Activated naive CD8-positive, alpha-beta T cell (primary cell): ENCODE results near the gene SLC7A5.
"Not testable (repeated sequence)": the region's sequence is repeated elsewhere in the genome, so short reads cannot be mapped to it uniquely, and the experiment has no call there.

Experiments used
- H3K27ac Mint-ChIP-seq: one replicate; pipeline ENCODE4 v1.8.0; 2021; ENCODE audit warnings: mixed read lengths
- H3K27me3 Mint-ChIP-seq: one replicate; pipeline ENCODE4 v1.8.0; 2021; ENCODE audit warnings: mixed read lengths
- H3K36me3 Mint-ChIP-seq: one replicate; pipeline ENCODE4 v1.8.0; 2021; ENCODE audit warnings: mixed read lengths
- H3K4me1 Mint-ChIP-seq: one replicate; pipeline ENCODE4 v1.8.0; 2021; ENCODE audit warnings: low read depth, mixed read lengths
- H3K4me3 Mint-ChIP-seq: one replicate; pipeline ENCODE4 v1.8.0; 2021; ENCODE audit warnings: mild to moderate bottlenecking, mixed read lengths
- H3K9me3 Mint-ChIP-seq: one replicate; pipeline ENCODE4 v1.8.0; 2021; ENCODE audit warnings: low read depth, mixed read lengths

Gene SLC7A5

DNA sequence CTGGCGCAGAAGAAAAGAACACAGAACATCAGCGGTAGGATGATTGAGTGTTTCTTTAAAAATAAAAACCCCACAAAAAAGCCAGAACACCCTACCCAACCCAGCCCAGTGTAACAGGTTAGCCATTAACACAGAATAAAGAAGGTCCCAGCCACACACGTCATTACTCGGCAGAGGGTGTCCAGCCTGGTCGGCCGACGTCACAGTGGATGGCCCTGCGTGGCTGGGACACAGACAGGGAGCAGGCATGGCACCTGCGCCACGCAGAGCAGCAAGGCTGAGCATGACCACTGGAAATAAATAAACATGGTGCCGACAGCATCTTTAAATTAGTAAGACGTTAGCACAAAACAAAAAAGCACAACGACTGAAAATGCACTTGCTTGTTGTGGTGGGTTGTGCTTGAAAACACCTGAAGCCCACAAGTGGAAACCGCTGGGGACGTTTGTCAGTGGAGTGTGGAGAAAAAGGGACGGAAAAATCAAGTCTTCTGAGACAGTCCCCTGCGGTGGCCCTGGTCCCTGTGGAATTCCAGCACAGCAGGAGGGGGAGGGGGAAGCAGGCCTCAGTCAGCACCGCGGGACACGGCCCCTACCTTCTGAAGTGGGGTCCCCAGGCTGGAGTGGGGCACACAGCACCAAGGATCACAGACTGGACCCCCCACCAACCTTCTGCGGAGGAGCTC is 39.2 kb downstream of the SLC7A5 start:
- no peaks in the 10 kb centered on the region for H3K9me3 Mint-ChIP-seq
- no peak overlapping the region for H3K4me3 Mint-ChIP-seq
- H3K4me1 Mint-ChIP-seq = peaks cover 1% of the 10 kb centered on the region
- H3K27me3 Mint-ChIP-seq = no peaks in the 10 kb centered on the region
- peaks cover 3% of the 10 kb centered on the region for H3K36me3 Mint-ChIP-seq
- no peak overlapping the region for H3K27ac Mint-ChIP-seq

DNA sequence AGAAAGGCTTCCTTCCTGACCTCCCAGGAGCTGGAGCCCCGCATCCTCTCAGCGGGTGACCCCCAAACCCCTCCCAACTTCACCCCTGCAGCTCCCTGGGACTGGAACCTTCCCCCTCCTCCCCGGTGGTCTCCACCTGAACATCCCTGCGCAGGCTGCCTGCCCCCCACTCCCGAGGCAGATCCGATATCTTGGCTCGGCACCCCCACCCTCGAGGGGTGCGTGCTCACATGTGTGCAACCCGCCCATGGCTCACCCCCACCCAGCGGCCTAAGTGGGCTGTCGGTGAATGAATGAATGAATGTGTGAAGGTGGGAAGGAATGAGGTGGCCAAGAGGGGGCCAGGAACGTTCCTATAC is 39.7 kb downstream of the SLC7A5 start:
- no peaks in the 10 kb centered on the region for H3K27me3 Mint-ChIP-seq
- H3K27ac Mint-ChIP-seq = peak overlapping the region; percentile 16
- no peak overlapping the region for H3K4me3 Mint-ChIP-seq
- H3K9me3 Mint-ChIP-seq = no peaks in the 10 kb centered on the region
- H3K4me1 Mint-ChIP-seq = peaks cover 1% of the 10 kb centered on the region
- H3K36me3 Mint-ChIP-seq = peaks cover 3% of the 10 kb centered on the region

DNA sequence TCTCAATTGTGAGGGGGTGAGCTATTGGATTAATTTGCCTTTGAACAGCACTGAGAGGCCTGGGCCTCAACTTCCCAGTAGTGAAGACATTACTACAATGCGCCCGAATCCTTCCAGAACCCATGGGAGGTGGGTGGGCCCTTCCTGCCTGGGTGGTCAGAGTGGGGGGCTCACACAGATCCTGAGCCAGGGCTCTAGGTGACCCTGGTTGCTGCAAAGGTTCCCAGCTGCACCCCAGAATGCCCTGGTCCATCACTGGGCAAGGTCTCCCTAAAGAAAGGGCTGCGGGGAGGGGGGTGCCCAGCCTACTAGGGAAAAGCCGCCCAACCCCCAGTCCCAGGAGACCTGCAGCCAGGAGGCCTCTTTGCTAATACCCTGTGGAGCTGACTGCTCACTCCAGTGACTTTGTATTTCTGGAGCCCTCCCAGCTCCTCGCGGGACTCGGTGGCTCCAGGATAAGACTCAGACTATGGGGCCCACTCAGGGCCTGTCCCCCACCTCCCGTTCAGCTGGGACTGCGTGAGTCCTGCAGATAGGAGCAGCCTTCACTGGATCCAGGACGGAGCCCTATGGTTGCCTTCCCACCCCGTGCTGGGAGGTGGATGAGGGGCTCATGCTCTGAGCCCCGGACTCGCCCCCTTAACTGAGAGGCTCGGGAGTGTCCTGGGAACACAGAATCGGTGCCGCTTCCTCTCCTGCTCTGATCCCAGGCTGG is 40.2 kb downstream of the SLC7A5 start:
- H3K4me3 Mint-ChIP-seq = no peak overlapping the region
- H3K9me3 Mint-ChIP-seq = no peaks in the 10 kb centered on the region
- H3K36me3 Mint-ChIP-seq = peaks cover 3% of the 10 kb centered on the region
- H3K4me1 Mint-ChIP-seq = peaks cover 1% of the 10 kb centered on the region
- peak overlapping the region; percentile 61 for H3K27ac Mint-ChIP-seq
- H3K27me3 Mint-ChIP-seq = no peaks in the 10 kb centered on the region

DNA sequence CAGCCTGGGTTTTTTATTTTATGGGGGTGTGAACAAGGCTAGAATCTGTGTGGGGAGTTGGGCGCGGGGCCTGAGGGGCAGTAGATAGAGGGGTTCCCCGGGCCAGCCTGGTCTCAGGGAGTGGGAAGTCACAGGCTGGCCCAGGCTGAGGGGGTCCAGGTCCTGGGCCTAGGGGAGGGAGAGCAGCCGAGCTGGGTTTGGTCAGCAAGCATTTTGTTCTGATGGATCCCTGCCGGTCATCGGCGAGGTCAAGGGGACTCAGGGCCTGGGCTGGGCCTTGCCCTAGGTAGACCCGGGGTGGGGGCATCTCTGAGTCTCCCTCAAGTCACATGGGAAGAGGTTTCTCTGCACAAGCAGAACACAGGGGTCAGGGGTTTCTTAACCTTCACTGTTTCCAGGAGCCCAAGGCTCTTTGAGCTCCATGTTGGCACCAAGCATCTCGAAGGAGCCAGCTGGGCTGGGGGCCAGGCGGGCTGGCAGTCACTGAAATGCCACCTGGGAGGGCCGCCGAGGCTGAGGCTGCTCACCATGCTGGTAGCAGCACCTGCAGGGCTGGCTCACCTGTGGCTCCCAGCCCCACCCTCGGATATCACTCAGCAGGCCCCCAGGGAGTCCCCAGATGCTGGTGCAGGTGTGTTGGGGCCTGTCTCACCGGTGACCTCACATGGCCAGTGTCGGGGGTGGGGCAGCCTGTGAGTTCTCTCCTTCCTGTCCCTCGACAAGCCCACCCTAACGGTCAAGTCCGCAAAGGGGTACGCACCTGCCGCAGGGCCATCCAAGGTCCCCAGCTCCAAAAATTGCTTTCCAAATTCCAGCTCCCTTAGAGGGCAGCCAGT is 41.0 kb downstream of the SLC7A5 start:
- H3K27me3 Mint-ChIP-seq = no peaks in the 10 kb centered on the region
- peaks cover 3% of the 10 kb centered on the region for H3K36me3 Mint-ChIP-seq
- peaks cover 1% of the 10 kb centered on the region for H3K4me1 Mint-ChIP-seq
- no peak overlapping the region for H3K4me3 Mint-ChIP-seq
- peak overlapping the region; percentile 61 for H3K27ac Mint-ChIP-seq
- no peaks in the 10 kb centered on the region for H3K9me3 Mint-ChIP-seq

DNA sequence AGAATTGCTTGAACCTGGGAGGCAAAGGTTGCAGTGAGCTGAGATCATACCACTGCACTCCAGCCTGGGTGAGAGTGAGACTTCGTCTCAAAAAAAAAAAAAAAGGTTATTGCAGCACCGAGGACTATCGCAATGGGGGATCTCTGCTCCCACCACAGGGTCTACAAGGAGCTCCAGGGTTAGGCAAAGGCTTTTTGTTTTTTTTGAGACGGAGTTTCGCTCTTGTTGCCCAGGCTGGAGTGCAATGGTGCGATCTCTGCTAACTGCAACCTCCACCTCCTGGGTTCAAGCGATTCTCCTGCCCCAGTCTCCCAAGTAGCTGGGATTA is 41.8 kb downstream of the SLC7A5 start:
- H3K4me3 Mint-ChIP-seq, H3K4me1 Mint-ChIP-seq, H3K36me3 Mint-ChIP-seq, H3K27ac Mint-ChIP-seq, H3K9me3 Mint-ChIP-seq, H3K27me3 Mint-ChIP-seq: not testable (repeated sequence)

DNA sequence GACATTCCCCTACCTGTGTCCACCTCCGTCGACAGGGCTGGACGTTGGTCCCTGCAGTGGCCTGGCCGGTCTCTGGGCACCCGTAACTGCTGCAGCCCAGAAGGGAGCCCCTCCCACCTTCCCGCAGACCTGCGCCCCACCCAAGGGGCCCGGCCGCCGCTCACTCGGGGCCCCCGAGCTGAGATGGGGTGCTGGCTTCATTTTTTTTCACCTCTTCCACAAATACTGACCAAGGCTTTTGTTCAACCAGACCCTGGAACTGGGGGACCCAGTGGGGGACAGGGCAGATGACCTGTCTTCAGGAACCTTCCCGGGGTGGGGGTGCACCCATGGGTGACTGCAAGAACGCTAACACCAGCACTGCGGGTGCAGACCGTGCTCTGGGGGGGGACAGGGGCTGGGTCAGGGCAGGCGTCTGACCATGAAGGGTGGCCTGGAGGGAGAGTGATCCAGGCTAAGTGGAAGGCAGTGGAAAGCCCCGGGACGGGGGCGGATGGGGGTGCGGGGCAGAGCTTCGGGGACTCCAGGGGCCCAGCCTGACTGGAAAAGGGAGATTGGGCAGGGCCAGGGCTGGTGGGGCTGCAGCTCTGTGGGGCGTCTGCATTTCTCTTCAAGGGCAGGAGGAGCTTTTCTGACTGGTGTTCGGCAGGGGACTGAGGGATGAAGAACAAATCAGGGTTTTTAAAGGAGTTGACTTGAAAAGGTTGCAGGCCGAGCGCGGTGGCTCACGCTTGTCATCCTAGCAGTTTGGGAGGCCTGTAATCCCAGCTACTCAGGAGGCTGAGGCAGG is 42.3 kb downstream of the SLC7A5 start:
- peaks cover 1% of the 10 kb centered on the region for H3K4me1 Mint-ChIP-seq
- H3K4me3 Mint-ChIP-seq = no peak overlapping the region
- peak overlapping the region; percentile 54 for H3K27ac Mint-ChIP-seq

DNA sequence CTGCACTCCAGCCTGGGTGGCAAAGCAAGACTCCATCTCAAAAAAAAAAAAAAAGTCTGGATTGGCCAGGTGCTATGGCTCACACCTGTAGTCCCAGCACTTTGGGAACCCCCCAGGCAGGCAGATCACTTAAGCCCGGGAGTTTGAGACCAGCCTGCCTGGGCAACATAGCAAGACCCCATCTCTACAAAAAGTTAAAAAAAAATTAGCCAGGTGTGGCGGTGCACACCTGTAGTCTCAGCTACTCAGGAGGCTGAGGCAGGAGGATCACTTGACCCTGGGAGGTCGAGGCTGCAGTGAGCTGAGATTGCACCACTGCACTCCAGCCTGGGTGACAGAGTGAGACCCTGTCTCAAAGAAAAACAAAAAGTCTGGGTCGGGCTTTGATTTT is 42.9 kb downstream of the SLC7A5 start:
- not testable (repeated sequence) for H3K36me3 Mint-ChIP-seq, H3K27ac Mint-ChIP-seq, H3K4me3 Mint-ChIP-seq, H3K9me3 Mint-ChIP-seq, H3K27me3 Mint-ChIP-seq, H3K4me1 Mint-ChIP-seq

More for the DNA sequence above, 42.3 kb downstream of the SLC7A5 start:
- Mint-ChIP-seq H3K9me3 (no peaks in the 10 kb centered on the region), H3K36me3 (peaks cover 3% of the 10 kb centered on the region), H3K27me3 (no peaks in the 10 kb centered on the region)

DNA sequence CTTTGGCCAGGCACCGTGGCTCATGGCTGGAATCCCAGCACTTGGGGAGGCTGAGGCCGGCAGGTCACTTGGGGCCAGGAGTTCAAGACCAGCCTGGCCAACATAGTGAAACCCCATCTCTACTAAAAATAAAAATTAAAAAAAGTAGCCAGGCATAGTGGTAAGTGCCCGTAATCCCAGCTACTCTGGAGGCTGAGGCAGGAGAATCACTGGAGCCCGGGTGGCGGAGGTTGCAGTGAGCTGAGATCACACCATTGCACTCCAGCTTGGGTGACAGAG is 43.5 kb downstream of the SLC7A5 start:
- not testable (repeated sequence) for H3K27ac Mint-ChIP-seq, H3K36me3 Mint-ChIP-seq, H3K9me3 Mint-ChIP-seq, H3K4me3 Mint-ChIP-seq, H3K4me1 Mint-ChIP-seq, H3K27me3 Mint-ChIP-seq

DNA sequence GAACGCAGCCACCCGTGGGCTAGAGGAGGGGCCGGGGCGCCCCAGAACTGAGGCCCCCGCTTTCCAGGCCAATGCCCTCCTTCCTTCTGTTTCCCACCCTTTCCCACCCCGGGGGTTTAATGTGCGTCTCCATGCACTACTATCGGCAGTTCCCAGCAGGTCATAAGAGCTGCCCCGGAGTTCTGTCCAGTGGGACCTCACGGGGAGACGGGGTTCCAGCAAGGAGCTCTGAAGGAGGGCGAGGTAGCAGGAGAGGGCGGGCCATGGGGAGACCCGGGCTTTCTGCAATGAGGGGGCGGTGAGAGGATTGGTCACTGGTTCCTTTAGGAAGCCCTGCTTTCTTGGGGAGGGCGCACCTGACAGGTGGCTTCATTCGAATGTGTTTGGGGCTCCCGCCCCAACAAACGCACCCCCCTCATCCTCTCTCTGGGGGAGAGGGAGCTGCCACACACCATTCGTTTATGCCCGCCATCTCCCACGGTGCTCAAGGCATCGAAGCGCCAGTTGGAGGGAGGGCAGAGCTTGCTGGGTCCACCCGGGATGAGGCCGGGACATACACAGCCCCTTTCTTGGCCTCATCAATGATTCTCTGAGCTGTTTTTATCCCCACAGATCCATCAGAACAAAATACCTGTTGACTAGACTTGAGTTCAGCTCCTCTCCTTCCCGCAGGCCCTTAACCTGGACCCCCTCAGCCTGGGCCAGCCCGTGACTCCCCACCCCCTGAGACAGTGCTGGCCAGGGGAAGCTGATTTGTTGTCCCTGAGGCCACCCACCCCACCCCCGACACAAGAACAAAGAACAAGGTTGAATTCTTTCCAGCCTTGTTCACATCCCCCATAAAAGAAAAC is 44.1 kb downstream of the SLC7A5 start:
- Mint-ChIP-seq H3K4me1 (peaks cover 5% of the 10 kb centered on the region), H3K27ac (no peak overlapping the region), H3K4me3 (no peak overlapping the region), H3K27me3 (no peaks in the 10 kb centered on the region), H3K9me3 (no peaks in the 10 kb centered on the region), H3K36me3 (peaks cover 3% of the 10 kb centered on the region)

DNA sequence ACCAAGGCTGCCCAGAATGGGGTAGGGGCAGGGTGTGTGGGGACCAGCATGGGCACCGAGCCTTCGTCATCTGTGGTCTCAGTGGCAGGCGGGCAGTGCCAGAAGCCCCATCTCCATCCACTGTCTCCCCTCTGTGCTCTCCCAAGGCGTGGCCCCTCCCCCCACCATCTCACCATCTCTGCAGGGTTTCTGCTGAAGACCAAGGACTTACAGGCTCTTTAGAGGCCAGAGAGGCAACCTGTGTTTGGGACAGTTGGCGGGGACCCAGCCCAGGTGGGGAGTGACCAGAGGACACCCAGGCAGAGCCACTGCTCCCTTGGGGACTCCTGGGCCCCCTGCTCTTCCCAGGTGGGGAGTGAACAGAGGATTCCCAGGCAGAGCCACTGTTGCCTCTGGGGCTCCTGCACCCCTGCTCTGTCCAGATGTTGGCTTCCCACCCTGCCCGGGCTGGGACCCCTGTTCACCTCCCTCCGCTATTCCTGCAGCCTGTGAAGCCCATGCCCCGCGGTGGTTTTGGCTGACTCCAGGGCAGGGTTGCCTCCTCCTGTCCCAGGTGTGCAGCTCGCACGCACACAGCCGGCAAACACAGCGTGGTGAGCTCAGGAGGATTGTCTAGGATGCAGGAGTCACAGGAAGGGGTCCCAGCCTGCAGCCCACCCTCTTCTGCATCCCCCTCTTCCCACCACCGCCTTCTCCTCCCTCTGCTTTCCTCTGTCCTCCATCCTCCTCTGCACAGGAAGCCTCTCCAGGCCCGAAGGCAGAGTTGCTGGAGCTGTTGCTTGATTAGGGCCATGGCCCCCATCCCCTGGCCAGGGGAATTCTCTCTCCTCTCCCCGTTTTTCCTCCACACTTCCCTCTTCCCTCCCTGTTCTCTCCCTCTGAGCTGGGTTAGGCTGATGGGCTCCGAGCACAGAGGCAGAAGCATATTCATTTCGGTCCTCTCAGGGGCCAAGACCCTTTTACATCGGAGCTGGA is 45.0 kb downstream of the SLC7A5 start:
- H3K27me3 Mint-ChIP-seq = no peaks in the 10 kb centered on the region
- peaks cover 5% of the 10 kb centered on the region for H3K4me1 Mint-ChIP-seq
- peak overlapping the region; percentile 22 for H3K27ac Mint-ChIP-seq
- H3K36me3 Mint-ChIP-seq = no peaks in the 10 kb centered on the region
- no peak overlapping the region for H3K4me3 Mint-ChIP-seq
- no peaks in the 10 kb centered on the region for H3K9me3 Mint-ChIP-seq

DNA sequence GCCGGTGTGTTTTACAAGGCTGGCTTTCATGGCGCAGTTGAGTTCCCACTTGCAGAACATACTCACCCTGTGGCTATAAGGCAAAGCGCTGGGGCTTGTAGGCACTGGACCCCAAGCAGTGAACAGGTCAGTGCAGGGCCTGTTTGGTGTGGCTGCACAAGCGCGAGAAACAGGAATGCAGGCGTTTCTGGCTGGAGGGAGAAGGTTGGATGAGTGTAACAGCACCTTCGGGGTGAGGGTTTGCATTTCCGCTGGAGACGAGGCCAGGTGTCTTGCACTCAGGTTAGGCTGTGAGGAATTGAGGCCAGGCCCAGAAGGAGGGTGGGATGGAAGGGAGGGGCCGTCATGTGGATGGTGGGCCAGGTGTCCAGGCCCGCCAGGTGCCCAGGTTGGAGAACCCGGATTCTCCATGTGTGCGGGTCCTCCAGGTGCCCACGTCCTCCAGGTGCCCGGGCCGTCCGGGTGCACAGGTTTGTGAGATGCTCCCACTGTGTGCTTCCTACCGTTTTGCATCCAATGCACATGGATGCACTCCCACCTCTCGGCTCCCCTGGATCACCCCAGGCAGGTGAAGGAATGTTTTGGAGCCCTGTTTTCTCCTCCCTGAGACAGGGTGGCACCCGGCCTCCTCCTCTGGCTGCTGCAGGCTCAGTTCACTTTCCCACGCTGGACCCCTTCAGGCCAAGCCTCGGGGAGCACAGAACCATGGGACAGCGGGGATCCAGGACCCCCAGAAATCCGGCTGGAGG is 46.0 kb downstream of the SLC7A5 start:
- Mint-ChIP-seq H3K4me3 (no peak overlapping the region), H3K9me3 (no peaks in the 10 kb centered on the region), H3K27me3 (no peaks in the 10 kb centered on the region), H3K27ac (no peak overlapping the region), H3K36me3 (no peaks in the 10 kb centered on the region), H3K4me1 (peaks cover 5% of the 10 kb centered on the region)

DNA sequence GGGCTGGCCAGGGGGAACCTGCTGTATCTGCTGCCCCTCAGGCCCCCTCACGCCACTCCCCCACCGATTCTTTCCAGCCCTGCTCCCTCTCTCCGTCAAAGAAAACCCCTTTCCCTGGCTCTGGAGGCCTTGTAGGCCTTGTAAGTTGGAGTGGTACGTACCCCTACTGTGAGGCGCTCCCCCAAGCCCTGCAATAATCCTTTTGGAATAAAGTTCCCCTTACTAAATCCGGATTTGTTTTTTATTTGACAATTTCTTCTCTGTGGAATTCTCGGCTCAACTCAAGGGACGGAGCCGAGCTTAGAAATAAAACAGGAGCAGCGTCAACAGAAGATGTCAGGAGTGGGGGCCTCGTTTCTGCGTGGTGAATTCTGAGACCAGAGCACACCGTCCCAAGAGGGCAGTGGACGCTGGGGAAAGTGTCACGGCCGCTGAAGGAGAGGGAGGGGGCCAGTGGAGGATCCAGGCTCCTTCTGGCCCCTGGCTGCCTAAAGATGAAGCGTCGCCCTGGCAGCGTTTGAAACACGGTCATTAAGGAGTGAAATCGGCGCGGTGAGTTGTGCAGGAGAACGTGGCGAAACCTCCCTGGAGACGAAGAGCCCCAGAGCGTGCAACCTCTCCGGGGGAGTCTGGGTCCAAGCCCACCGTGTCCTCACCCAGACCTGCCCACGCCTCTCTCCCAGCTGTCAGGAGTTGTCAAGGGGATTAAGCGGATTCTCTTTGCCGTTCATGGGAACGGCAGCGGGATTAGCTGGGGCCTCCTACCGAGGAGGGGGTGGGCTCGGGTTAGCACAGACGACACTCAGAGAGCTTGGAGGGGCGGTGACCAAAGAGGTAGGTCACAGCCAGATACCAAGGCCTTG is 47.0 kb downstream of the SLC7A5 start:
- Mint-ChIP-seq H3K4me3 (no peak overlapping the region), H3K27me3 (no peaks in the 10 kb centered on the region), H3K27ac (peak overlapping the region; percentile 50), H3K4me1 (peaks cover 5% of the 10 kb centered on the region), H3K9me3 (no peaks in the 10 kb centered on the region), H3K36me3 (no peaks in the 10 kb centered on the region)
